GM21515 (cell line): Measurements from ENCODE around the gene HIPK2.
"Not testable (repeated sequence)": the region's sequence is repeated elsewhere in the genome, so short reads cannot be mapped to it uniquely, and the experiment has no call there.

ENCODE experiments used
- ATAC-seq: cut with Tn5 transposase; IDR thresholded peaks from one replicate; pipeline ENCODE4 v1.9.1; 2021; ENCODE audit not compliant: unreplicated experiment

The HIPK2 gene

GRCh38 chr7:139635526-139636302, 142.1 kb downstream of the HIPK2 start:
- no peak for ATAC-seq

- ATAC-seq = no peak
Observed at GRCh38 chr7:139634087-139634486, 143.7 kb downstream of the HIPK2 start.

- ATAC-seq = no peak
Observed at GRCh38 chr7:139631520-139632031, 146.2 kb downstream of the HIPK2 start.

- no peak for ATAC-seq
Observed at GRCh38 chr7:139630643-139631519, 146.9 kb downstream of the HIPK2 start.

- ATAC-seq = no peak
Observed at GRCh38 chr7:139629392-139630082, 148.3 kb downstream of the HIPK2 start.

- ATAC-seq = no peak
Observed at GRCh38 chr7:139627831-139628230, 150.0 kb downstream of the HIPK2 start.

- ATAC-seq = no peak
Observed at GRCh38 chr7:139626817-139627216, 151.0 kb downstream of the HIPK2 start.

GRCh38 chr7:139623518-139623917, 154.3 kb downstream of the HIPK2 start:
- ATAC-seq = no peak

GRCh38 chr7:139620676-139621344, 157.0 kb downstream of the HIPK2 start:
- ATAC-seq = peak; percentile 50

- no peak for ATAC-seq
Observed at GRCh38 chr7:139619367-139619657, 158.5 kb downstream of the HIPK2 start.

- ATAC-seq = no peak
Observed at GRCh38 chr7:139618482-139619366, 159.1 kb downstream of the HIPK2 start.

GRCh38 chr7:139617074-139617473, 160.7 kb downstream of the HIPK2 start:
- ATAC-seq = no peak

- ATAC-seq = no peak
Observed at GRCh38 chr7:139614886-139615285, 162.9 kb downstream of the HIPK2 start.

GRCh38 chr7:139613971-139614411, 163.8 kb downstream of the HIPK2 start:
- no peak for ATAC-seq

- ATAC-seq = not testable (repeated sequence)
Observed at GRCh38 chr7:139611556-139611955, 166.2 kb downstream of the HIPK2 start.

- ATAC-seq = no peak
Observed at GRCh38 chr7:139610595-139610994, 167.2 kb downstream of the HIPK2 start.

- ATAC-seq = no peak
Observed at GRCh38 chr7:139603896-139604295, 173.9 kb downstream of the HIPK2 start.

- no peak for ATAC-seq
Observed at GRCh38 chr7:139603282-139603681, 174.5 kb downstream of the HIPK2 start.

GRCh38 chr7:139602143-139602722, 175.6 kb downstream of the HIPK2 start:
- ATAC-seq = no peak
